Measurements from ENCODE around the gene CHCHD10. TPM values are rescaled to one million over a fixed set of nuclear protein-coding genes. Genes with fewer than 3 reads are reported as not detected.

The CHCHD10 gene
- total and polyA plus RNA-seq, 2 donors = 20.0 to 64.0 TPM

DNA sequence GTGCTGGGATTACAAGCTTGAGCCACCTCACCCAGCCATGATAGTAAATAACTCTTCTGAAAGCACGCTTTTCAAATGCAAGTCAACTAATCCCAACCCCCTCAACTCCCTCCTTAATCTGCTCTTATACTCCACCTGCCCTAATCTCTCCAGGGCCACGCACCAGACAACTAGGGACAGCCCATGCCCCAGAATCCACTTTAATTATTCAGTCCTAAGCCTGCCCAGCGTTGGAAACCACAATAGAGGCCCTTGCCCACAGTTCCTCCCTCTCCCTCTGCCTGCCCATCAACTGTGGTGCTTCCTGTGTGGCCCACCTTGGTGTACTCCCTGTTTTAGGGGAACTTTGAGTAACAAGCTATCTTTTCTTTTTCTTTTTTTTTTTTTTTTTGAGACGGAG, 10.9 kb downstream of the CHCHD10 start:
- peaks cover 0 to 9% of the 10 kb centered on the region in 2 donors for H3K4me1 ChIP-seq (ENCODE audit: control insufficient read depth in 2 of 2, insufficient read depth in 2 of 2, low read length in 2 of 2)
- H3K36me3 ChIP-seq (ENCODE audit: control insufficient read depth in 2 of 2, insufficient read depth in 2 of 2, low read length in 1 of 2) = no peaks in the 10 kb centered on the region
- H3K9me3 ChIP-seq (ENCODE audit: control insufficient read depth in 2 of 2, insufficient read depth in 1 of 2, low read length in 1 of 2) = no peaks in the 10 kb centered on the region
- H3K27me3 ChIP-seq (ENCODE audit: control insufficient read depth in 2 of 2, insufficient read depth in 1 of 2, low read length in 1 of 2) = no peaks in the 10 kb centered on the region
- DNase-seq (ENCODE audit: low read depth in 6 of 9, low spot score in 9 of 9) = no peak
- H3K27ac ChIP-seq (ENCODE audit: low read depth in 1 of 2, low read length in 1 of 2) = no peak overlapping the region
- 13% methylated on average over 4 of the region's 4 CpGs for WGBS
- H3K4me3 ChIP-seq (ENCODE audit: low read length in 2 of 2) = no peak overlapping the region

GRCh38 chr22:23755711-23756110, 12.1 kb downstream of the CHCHD10 start:
- 84% methylated on average over 8 of the region's 8 CpGs for WGBS
- no peak overlapping the region for H3K27ac ChIP-seq (ENCODE audit: low read depth in 1 of 2, low read length in 1 of 2)
- H3K4me3 ChIP-seq (ENCODE audit: low read length in 2 of 2) = no peak overlapping the region
- H3K9me3 ChIP-seq (ENCODE audit: control insufficient read depth in 2 of 2, insufficient read depth in 1 of 2, low read length in 1 of 2) = no peaks in the 10 kb centered on the region
- no peak for DNase-seq (ENCODE audit: low read depth in 6 of 9, low spot score in 9 of 9)
- no peaks in the 10 kb centered on the region for H3K27me3 ChIP-seq (ENCODE audit: control insufficient read depth in 2 of 2, insufficient read depth in 1 of 2, low read length in 1 of 2)
- peaks cover 4 to 16% of the 10 kb centered on the region in 2 donors for H3K4me1 ChIP-seq (ENCODE audit: control insufficient read depth in 2 of 2, insufficient read depth in 2 of 2, low read length in 2 of 2)
- H3K36me3 ChIP-seq (ENCODE audit: control insufficient read depth in 2 of 2, insufficient read depth in 2 of 2, low read length in 1 of 2) = no peaks in the 10 kb centered on the region

- no peak for DNase-seq (ENCODE audit: low read depth in 6 of 9, low spot score in 9 of 9)
- H3K9me3 ChIP-seq (ENCODE audit: control insufficient read depth in 2 of 2, insufficient read depth in 1 of 2, low read length in 1 of 2) = no peaks in the 10 kb centered on the region
- no peak overlapping the region for H3K27ac ChIP-seq (ENCODE audit: low read depth in 1 of 2, low read length in 1 of 2)
- no peaks in the 10 kb centered on the region for H3K36me3 ChIP-seq (ENCODE audit: control insufficient read depth in 2 of 2, insufficient read depth in 2 of 2, low read length in 1 of 2)
- H3K4me1 ChIP-seq (ENCODE audit: control insufficient read depth in 2 of 2, insufficient read depth in 2 of 2, low read length in 2 of 2) = peaks cover 9 to 22% of the 10 kb centered on the region in 2 donors
- no peaks in the 10 kb centered on the region for H3K27me3 ChIP-seq (ENCODE audit: control insufficient read depth in 2 of 2, insufficient read depth in 1 of 2, low read length in 1 of 2)
- WGBS = 85% methylated on average over 6 of the region's 6 CpGs
- no peak overlapping the region for H3K4me3 ChIP-seq (ENCODE audit: low read length in 2 of 2)
Observed at GRCh38 chr22:23754980-23755636, 12.7 kb downstream of the CHCHD10 start.

- Histone ChIP-seq H3K4me3 (ENCODE audit: low read length in 2 of 2) (no peak within 1 kb of the TSS), H3K27ac (ENCODE audit: low read depth in 1 of 2, low read length in 1 of 2) (peak within 1 kb of the TSS in 1 of 2 donors; percentile 40), H3K27me3 (ENCODE audit: control insufficient read depth in 2 of 2, insufficient read depth in 1 of 2, low read length in 1 of 2) (no peaks in the 10 kb centered on the region), H3K4me1 (ENCODE audit: control insufficient read depth in 2 of 2, insufficient read depth in 2 of 2, low read length in 2 of 2) (peaks cover 9 to 25% of the 10 kb centered on the region in 2 donors), H3K36me3 (ENCODE audit: control insufficient read depth in 2 of 2, insufficient read depth in 2 of 2, low read length in 1 of 2) (no peaks in the 10 kb centered on the region), H3K9me3 (ENCODE audit: control insufficient read depth in 2 of 2, insufficient read depth in 1 of 2, low read length in 1 of 2) (no peaks in the 10 kb centered on the region)
- DNase-seq (ENCODE audit: low read depth in 6 of 9, low spot score in 9 of 9) = no peak
- 88% methylated on average over 14 of the region's 14 CpGs for WGBS
Observed at GRCh38 chr22:23754220-23754919, 13.4 kb downstream of the CHCHD10 start, which contains the start of gene VPREB3. TSS of gene VPREB3 (minus strand) at chr22:23754425. CDS start at chr22:23754363, 62 bp downstream.

- no peak for DNase-seq (ENCODE audit: low read depth in 6 of 9, low spot score in 9 of 9)
- Histone ChIP-seq H3K27me3 (ENCODE audit: control insufficient read depth in 2 of 2, insufficient read depth in 1 of 2, low read length in 1 of 2) (no peaks in the 10 kb centered on the region), H3K9me3 (ENCODE audit: control insufficient read depth in 2 of 2, insufficient read depth in 1 of 2, low read length in 1 of 2) (no peaks in the 10 kb centered on the region), H3K4me3 (ENCODE audit: low read length in 2 of 2) (no peak overlapping the region), H3K27ac (ENCODE audit: low read depth in 1 of 2, low read length in 1 of 2) (peak overlapping the region in 1 of 2 donors; percentile 40), H3K36me3 (ENCODE audit: control insufficient read depth in 2 of 2, insufficient read depth in 2 of 2, low read length in 1 of 2) (no peaks in the 10 kb centered on the region), H3K4me1 (ENCODE audit: control insufficient read depth in 2 of 2, insufficient read depth in 2 of 2, low read length in 2 of 2) (peaks cover 9 to 25% of the 10 kb centered on the region in 2 donors)
- 74% methylated on average over 2 of the region's 2 CpGs for WGBS
Observed at GRCh38 chr22:23753385-23753784, 14.4 kb downstream of the CHCHD10 start.

DNA sequence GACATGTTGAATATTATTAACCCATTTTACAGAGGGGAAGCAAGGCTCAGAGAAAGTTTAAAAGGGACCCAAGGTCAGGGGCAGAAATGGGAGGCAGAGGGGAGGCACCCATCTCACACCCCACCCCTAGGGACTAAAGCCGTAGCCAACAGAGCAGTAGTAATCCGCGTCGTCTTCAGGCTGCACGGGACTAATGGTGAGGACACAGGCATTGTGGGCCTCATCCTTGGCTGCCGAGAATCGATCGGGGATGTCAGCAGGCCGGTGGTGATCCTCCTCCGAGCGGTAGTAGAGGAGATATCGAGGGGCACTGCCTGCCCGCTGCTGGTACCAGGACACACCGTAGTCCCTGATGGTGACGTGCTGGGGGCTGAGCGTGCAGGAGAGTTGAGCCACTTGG, 15.0 kb downstream of the CHCHD10 start:
- WGBS = 98% methylated on average over 16 of the region's 16 CpGs
- no peak for DNase-seq (ENCODE audit: low read depth in 6 of 9, low spot score in 9 of 9)
- Histone ChIP-seq H3K27me3 (ENCODE audit: control insufficient read depth in 2 of 2, insufficient read depth in 1 of 2, low read length in 1 of 2) (no peaks in the 10 kb centered on the region), H3K36me3 (ENCODE audit: control insufficient read depth in 2 of 2, insufficient read depth in 2 of 2, low read length in 1 of 2) (no peaks in the 10 kb centered on the region), H3K9me3 (ENCODE audit: control insufficient read depth in 2 of 2, insufficient read depth in 1 of 2, low read length in 1 of 2) (no peaks in the 10 kb centered on the region), H3K4me1 (ENCODE audit: control insufficient read depth in 2 of 2, insufficient read depth in 2 of 2, low read length in 2 of 2) (peaks cover 9 to 25% of the 10 kb centered on the region in 2 donors), H3K4me3 (ENCODE audit: low read length in 2 of 2) (no peak overlapping the region), H3K27ac (ENCODE audit: low read depth in 1 of 2, low read length in 1 of 2) (no peak overlapping the region)

- H3K27me3 ChIP-seq (ENCODE audit: control insufficient read depth in 2 of 2, insufficient read depth in 1 of 2, low read length in 1 of 2) = no peaks in the 10 kb centered on the region
- H3K4me1 ChIP-seq (ENCODE audit: control insufficient read depth in 2 of 2, insufficient read depth in 2 of 2, low read length in 2 of 2) = peaks cover 9 to 25% of the 10 kb centered on the region in 2 donors
- H3K36me3 ChIP-seq (ENCODE audit: control insufficient read depth in 2 of 2, insufficient read depth in 2 of 2, low read length in 1 of 2) = no peaks in the 10 kb centered on the region
- no peaks in the 10 kb centered on the region for H3K9me3 ChIP-seq (ENCODE audit: control insufficient read depth in 2 of 2, insufficient read depth in 1 of 2, low read length in 1 of 2)
- no peak overlapping the region for H3K27ac ChIP-seq (ENCODE audit: low read depth in 1 of 2, low read length in 1 of 2)
- no peak overlapping the region for H3K4me3 ChIP-seq (ENCODE audit: low read length in 2 of 2)
- 56% methylated on average over 9 of the region's 9 CpGs for WGBS
- DNase-seq (ENCODE audit: low read depth in 6 of 9, low spot score in 9 of 9) = no peak
Observed at GRCh38 chr22:23752090-23752691, 15.6 kb downstream of the CHCHD10 start.

GRCh38 chr22:23751441-23751996, 16.3 kb downstream of the CHCHD10 start:
- Histone ChIP-seq H3K4me1 (ENCODE audit: control insufficient read depth in 2 of 2, insufficient read depth in 2 of 2, low read length in 2 of 2) (peaks cover 9 to 22% of the 10 kb centered on the region in 2 donors), H3K4me3 (ENCODE audit: low read length in 2 of 2) (peak overlapping the region; percentile 84 to 91), H3K27me3 (ENCODE audit: control insufficient read depth in 2 of 2, insufficient read depth in 1 of 2, low read length in 1 of 2) (no peaks in the 10 kb centered on the region), H3K9me3 (ENCODE audit: control insufficient read depth in 2 of 2, insufficient read depth in 1 of 2, low read length in 1 of 2) (no peaks in the 10 kb centered on the region), H3K36me3 (ENCODE audit: control insufficient read depth in 2 of 2, insufficient read depth in 2 of 2, low read length in 1 of 2) (no peaks in the 10 kb centered on the region), H3K27ac (ENCODE audit: low read depth in 1 of 2, low read length in 1 of 2) (peak overlapping the region; percentile 81 to 91)
- 35% methylated on average over 22 of the region's 22 CpGs for WGBS
- no peak for DNase-seq (ENCODE audit: low read depth in 6 of 9, low spot score in 9 of 9)

Measured in thymus (tissue), 11 donors.